Activated naive CD4-positive, alpha-beta T cell treated with Interleukin-2 at 50 U/mL for 16 hours (primary cell): ENCODE data around the gene FREM1.
"Not testable (repeated sequence)": the region's sequence is repeated elsewhere in the genome, so short reads cannot be mapped to it uniquely, and the experiment has no call there.

ENCODE experiments used
- DNase-seq: peaks from one replicate; pipeline ENCODE4 v3.0.0-alpha.2; 2020

The FREM1 gene, protein sequence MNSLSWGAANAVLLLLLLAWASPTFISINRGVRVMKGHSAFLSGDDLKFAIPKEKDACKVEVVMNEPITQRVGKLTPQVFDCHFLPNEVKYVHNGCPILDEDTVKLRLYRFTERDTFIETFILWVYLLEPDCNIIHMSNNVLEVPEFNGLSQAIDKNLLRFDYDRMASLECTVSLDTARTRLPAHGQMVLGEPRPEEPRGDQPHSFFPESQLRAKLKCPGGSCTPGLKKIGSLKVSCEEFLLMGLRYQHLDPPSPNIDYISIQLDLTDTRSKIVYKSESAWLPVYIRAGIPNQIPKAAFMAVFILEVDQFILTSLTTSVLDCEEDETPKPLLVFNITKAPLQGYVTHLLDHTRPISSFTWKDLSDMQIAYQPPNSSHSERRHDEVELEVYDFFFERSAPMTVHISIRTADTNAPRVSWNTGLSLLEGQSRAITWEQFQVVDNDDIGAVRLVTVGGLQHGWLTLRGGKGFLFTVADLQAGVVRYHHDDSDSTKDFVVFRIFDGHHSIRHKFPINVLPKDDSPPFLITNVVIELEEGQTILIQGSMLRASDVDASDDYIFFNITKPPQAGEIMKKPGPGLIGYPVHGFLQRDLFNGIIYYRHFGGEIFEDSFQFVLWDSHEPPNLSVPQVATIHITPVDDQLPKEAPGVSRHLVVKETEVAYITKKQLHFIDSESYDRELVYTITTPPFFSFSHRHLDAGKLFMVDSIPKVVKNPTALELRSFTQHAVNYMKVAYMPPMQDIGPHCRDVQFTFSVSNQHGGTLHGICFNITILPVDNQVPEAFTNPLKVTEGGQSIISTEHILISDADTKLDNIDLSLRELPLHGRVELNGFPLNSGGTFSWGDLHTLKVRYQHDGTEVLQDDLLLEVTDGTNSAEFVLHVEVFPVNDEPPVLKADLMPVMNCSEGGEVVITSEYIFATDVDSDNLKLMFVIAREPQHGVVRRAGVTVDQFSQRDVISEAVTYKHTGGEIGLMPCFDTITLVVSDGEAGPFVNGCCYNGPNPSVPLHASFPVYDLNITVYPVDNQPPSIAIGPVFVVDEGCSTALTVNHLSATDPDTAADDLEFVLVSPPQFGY (N-terminal part only)

GRCh38 chr9:14909961-14910805 lies at the start of gene FREM1:
TSS of gene FREM1 (minus strand) at chr9:14910428. CDS start at chr9:14868977, 41,451 bp downstream.
- DNase-seq: no peak

DNA sequence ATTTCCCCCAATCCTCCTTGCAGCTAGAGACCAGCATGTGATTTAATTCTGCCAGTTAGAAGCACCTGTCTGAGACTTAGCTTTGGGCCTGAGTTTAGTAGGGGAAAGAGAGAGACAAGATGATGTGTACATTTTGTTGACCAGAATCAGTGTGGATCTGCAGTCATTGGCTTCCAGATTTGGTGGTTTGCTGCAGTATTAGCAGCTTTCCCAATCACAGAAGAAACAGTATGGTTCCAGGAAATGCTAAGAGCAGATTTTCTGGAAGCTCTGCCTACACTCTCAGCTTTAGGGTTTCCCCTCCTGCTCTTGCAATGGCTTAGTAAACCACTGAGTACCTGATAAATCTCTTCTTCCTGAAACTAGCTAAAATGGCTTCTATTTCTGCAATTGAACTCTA lies 48.8 kb upstream of the FREM1 start:
- no peak for DNase-seq

GRCh38 chr9:14957109-14957508 lies 46.9 kb upstream of the FREM1 start:
- no peak for DNase-seq

DNA sequence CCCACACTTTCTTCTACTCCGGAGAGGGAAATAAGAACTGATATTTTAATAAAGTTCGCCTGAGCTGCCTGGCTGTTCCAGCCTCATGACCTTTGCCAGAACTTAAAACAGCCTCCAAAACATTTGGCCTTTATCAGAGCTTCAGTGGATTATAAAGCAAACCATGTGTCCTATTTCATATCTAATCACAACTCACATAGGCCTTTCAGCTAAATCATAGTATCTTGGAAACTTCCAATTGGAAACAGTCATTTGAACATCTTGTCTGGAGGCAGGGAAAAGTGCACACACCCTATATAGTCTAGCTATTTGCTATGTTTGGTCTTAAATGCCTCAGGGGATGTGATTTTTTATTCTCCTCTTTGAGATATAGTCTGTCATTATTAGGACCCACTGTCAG lies 46.0 kb upstream of the FREM1 start:
- DNase-seq: no peak

- DNase-seq: no peak
Measured at GRCh38 chr9:14945351-14945750, 35.1 kb upstream of the FREM1 start.

- no peak for DNase-seq
Measured at GRCh38 chr9:14941501-14942405, 31.5 kb upstream of the FREM1 start.

- no peak for DNase-seq
Measured at GRCh38 chr9:14939378-14939777, 29.1 kb upstream of the FREM1 start.

DNA sequence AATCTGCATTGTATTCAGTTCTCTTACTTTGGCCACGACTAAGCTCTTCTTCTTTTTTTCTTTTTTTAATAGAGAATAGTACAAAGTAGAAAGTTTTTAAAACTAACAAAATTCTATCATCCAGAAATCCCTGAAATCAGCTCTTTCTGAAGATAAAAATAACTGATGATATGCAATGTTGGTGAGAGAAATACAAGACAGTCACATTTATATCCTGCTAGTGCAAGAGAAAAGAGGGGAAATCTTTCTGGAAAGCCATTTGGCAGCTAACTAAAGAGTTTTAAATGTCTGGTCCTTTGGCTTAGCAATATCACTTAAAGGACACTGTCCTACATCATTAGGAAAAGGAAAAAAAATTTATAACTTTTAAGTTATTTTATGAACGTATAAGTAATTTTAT lies 27.0 kb upstream of the FREM1 start:
- DNase-seq: no peak

DNA sequence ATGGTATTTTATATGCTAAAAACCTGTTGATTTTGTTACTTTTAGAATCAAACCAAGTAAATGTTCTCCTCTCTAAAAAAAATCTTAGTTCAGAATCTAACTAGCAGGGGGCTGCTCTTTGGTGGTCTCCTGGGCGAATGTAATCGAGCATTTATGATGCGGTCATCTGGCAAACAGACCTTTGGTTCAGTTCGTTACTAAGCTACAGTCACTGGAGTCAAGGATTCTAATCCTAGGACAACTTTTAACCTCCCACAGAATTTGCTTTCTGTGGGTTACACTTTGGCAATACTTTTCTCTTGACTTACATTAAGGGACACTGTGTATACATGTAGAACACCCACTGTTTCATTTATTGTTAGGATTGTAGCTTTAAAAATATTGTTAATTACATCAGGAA lies 26.3 kb upstream of the FREM1 start:
- DNase-seq: no peak

GRCh38 chr9:14935964-14936363 lies 25.7 kb upstream of the FREM1 start:
- DNase-seq: no peak

DNA sequence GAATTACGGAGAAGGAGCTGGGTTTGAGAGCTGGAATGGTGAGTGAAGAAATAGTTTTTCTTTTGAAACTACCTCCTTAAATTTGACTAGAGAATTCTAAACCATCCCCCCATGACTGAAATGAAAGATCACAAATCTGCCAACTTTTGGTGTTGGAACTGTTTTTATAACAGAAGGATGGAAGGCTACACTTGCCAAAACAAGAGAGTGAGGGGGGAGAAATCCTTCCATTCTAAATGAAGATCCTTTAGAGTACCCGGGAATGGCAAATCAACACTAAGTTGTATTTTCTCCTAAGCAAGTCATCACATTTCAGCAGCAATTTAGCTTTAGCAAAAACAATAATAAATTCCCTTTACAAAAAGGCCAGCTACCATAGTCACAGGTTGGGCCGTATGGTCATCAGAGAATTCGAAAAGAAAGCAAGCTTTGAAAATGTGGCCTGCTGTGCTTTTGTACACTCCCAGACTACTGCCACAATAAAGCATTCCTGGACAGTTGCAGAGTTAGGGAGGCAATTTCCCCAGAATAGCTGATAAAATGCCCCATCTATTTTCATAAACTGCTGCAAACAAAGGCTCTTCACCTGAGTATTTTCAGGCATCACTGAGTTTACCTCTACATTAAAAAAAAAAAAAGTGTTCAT lies 25.0 kb upstream of the FREM1 start:
- no peak for DNase-seq

DNA sequence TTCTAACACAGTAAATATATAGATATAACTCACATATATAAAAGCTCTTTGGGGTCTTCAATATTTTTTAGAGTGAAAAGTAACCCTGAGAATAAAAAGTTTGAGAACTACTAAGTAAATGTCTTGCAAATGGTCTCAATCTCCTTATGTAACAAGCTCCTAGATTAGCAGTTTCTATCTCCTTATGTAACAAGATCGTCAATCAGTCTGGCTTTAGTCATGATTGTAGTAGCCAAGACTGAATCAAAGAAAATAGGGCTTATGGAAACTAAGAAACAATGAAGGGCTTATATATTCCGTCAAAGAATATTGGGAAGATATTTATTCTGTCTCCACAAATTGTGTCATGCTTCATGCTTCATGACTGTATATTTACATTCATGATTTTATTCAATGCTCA lies 22.4 kb upstream of the FREM1 start:
- DNase-seq: no peak

- no peak for DNase-seq
Measured at GRCh38 chr9:14932231-14932630, 22.0 kb upstream of the FREM1 start.

- no peak for DNase-seq
Measured at GRCh38 chr9:14926941-14927624, 16.9 kb upstream of the FREM1 start.

DNA sequence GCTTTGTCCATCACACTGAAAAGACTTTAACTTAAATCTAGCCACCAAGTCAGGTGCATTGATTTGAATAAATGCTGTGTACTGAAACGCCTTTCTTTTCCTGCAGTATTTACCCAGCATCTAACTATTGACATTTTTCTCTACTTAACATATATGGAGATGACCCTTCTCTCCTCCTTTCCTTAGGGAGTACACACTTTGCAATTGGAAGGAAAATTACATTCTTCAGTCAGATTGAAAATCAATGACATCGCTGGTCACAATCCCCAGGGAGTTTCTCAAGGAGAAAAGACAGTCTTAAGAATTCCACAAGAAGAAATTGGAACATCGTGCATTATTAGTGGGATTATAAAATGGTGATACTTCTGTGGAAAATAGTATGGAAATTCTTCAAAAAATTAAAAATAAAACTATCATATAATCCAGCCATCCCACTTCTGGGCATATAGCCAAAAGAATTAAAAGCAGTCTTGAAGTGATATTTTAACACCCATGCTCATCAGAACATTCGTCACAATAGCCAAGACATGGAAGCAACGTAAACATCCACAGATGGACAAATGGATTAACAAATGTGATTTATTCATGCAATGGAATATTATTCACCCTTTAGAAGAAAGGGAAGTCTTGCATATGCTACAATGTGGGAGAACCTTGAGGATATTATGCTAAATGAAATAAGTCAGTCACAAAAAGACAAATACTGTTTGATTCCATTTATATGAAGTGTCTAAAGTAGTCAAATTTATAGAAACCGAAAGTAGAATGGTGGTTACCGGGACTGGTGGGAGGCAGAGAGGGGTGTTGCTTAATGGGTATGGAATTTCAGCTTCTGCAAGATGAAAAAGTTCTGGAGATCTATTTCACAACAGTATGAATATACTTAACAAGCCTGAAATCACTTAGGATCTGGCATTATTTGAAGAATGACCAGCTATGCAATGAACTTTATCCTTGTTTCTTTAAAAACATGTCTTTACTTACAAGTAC lies 14.3 kb upstream of the FREM1 start:
- no peak for DNase-seq

DNA sequence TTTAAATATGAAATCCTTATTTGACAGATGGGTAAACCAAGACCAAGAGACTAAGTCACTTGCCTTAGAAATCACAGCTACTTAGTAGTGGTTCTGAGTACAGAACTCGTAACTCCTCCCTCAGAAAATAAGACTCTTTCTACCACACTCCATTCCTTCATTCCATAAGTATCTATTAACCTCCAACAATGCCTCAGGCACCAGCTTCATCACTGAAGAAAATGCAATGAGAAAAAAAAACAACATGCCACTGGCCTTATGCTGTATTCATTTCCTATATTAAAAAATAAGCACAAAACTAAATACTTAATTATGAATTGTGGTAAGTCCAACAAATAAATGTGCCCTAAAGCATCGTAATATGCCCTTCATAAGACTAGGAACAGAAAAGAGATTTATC lies 13.5 kb upstream of the FREM1 start:
- no peak for DNase-seq

DNA sequence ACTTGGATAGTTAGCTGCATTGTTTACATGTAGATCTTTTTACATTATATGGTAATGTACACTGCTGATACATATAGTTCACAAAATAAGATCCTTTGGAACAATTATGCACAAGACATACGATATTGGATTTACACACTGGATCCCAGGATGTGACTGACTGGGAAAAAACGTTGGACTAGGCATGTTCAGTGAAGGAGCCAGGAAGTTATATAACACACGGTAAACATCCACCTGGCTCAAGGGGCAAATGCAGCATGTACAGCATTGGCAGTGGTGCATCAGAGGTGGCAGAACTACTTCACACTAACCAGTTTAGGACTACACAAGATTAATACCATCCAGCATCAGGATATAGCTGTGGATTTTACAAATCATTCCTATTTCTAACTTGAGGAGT lies 10.6 kb upstream of the FREM1 start:
- not testable (repeated sequence) for DNase-seq

DNA sequence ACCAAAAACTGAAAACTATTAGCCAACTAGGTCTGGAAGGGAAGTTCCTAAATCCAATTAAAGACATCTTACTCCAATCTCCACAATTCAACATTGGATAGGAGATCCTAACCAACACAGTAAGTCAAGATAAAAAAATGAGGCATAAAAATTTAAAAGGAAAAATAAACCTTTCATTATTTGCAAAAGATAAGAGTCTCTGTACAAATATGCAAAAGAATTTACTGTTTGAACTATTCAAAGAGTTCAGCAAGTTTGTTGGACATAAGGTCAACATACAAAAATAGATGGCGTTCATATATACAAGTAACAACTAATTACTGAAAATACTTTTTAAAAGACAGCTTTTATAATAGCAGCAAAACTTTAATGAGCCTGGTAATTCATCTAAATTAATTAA lies 3.1 kb upstream of the FREM1 start:
- DNase-seq: no peak

GRCh38 chr9:14912859-14913258 lies 2.6 kb upstream of the FREM1 start:
- no peak for DNase-seq
